Fibroblast of peridontal ligament (primary cell): ENCODE data around the gene HOPX.
"Not testable (repeated sequence)": the region's sequence is repeated elsewhere in the genome, so short reads cannot be mapped to it uniquely, and the experiment has no call there.

Source experiments
- DNase-seq: peaks from one replicate; pipeline ENCODE4 v3.0.0-alpha.2; 2010; ENCODE audit errors: extremely low read depth

HOPX gene

GRCh38 chr4:56655209-56655626 lies 25.9 kb downstream of the HOPX start:
- peak; percentile 28 for DNase-seq

- DNase-seq = no peak
Observed at GRCh38 chr4:56654238-56654632, 26.9 kb downstream of the HOPX start.

- no peak for DNase-seq
Observed at GRCh38 chr4:56653461-56654237, 27.4 kb downstream of the HOPX start.

DNA sequence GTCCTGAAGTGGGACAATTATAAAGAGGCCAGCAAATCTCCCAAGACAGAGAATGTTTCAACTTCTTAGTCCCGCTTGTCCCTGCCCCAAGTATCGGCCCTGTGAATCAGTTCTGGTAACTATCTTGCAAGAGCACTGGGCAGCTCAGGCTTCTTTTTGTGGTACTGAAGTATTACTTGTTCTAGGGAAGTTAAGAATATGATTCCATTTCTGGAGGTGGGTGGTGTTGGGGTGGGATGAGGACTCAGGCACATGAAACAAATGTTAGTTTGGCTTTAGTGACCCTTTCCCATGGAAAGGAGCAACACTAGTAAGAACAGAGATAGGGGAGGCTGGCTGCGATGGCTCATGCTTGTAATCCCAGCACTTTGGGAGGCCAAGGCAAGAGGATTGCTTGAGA lies 28.9 kb downstream of the HOPX start:
- DNase-seq = no peak

- no peak for DNase-seq
Observed at GRCh38 chr4:56651056-56651350, 30.1 kb downstream of the HOPX start.

- no peak for DNase-seq
Observed at GRCh38 chr4:56650262-56651055, 30.6 kb downstream of the HOPX start.

GRCh38 chr4:56649445-56650261 lies 31.4 kb downstream of the HOPX start:
- DNase-seq = no peak

DNA sequence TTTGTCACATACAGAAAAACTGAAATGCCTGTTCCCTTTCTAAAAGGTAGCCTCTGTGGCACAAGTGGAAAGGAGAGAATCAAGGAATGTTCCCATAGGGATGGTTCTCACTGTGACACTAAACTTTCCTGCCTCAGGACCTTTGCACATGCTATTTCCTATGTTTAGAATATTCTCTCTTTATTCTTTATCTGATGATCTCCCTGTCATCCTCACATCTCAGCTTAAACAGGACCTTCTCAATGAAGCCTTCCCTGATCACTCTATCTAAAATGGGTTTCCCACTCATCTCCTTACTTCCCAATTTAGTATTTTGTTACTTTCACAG lies 32.3 kb downstream of the HOPX start:
- DNase-seq = no peak

GRCh38 chr4:56648021-56648823 lies 32.9 kb downstream of the HOPX start:
- peak; percentile 52 for DNase-seq

DNA sequence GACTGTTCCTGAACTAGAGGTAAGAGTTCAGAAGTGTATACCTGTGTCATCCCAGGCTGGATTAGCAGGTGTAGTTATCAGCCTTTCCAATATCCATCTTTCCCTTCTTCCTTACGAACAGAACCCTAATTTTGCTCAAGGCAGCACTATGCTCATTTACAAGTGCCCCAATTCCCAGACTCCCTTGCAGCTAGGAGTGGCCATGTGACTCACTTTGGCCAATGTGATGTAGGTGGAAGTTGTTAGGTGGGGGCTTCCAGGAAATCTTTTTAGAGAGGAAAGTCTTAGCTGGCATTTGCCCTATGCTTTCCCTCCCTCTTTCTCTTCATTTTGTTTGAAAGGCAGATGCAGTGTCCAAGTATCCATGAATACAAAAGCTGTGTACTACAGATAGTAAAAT lies 34.8 kb downstream of the HOPX start:
- no peak for DNase-seq

DNA sequence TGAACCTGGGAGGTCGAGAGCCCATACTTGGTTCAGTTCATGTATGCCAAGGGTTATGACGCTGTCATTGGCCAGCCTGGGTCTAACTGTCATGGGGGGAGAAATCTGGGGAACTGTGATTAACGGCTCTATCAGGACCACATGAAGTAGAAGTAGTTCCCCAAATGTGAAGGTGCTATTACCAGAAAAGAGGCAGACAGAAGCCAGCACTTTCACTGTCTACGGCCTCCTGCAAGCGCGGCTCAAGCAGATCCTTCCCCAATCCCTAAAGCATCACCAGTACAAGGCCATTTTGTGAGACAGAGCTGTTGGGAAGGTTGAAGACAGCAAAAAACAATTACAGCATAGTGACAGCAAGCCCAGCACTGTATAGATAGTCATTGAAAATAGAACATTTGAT lies 37.5 kb downstream of the HOPX start:
- no peak for DNase-seq

GRCh38 chr4:56641494-56642051 lies 39.5 kb downstream of the HOPX start:
- DNase-seq = peak; percentile 92

DNA sequence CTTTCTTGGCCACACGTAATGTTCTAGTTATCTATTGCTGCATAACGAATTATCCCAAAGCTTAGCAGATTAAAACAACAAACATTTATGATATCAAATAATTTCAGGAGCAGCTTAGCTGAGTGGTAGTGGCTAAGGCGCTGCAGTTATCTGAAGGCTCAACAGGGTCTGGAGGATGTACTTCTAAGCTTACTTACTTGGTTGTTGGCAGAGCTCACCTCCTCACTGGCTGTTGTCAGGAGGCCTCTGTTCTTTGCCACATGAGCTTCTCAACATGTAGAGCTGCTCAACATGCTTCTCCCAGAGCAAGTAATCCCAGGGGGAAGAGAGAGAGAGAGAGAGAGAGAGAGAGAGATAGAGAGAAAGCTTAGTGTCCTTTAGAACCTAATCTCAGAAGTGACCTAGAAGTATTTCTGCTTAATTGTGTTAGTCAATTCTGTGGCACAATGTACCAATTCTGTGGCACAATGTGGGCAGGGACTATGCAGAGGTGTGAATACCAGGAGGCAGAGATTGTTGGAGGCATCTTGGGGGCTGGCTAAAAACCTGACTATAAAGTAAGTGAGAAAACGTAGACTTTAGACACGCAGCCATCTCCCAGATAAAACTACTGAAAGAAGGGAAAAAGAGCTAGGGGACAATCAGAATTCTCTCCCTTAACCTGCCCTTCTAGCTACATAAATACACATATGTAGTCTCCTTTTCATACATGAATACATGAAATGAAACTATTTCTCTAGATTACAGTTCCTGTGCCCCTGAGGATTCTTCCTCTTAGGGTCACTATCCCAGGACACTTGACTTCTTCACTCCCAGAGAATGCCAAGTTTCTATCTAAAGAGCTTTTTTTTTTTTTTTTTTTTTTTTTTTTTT lies 40.2 kb downstream of the HOPX start:
- no peak for DNase-seq

GRCh38 chr4:56637791-56638190 lies 43.3 kb downstream of the HOPX start:
- DNase-seq = no peak

DNA sequence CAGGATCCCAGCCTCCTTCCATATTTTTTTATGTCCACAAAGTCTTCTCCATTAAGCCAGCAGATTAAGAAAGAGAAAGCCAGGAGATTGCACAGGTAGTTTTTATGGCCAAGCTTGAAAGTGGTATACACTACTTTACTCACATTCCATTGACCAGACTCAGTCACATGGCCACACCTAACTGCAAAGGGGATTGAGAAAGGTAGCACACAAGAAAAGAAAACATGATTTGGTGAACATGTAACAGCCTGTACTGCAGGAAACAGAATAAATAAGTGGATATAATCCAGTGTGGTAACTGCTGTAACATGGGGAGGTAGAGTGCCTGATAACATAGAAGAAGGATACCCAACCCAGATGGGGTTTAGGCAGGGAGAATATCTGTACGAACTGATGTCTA lies 43.9 kb downstream of the HOPX start:
- no peak for DNase-seq

- DNase-seq = not testable (repeated sequence)
Observed at GRCh38 chr4:56634954-56635353, 46.1 kb downstream of the HOPX start.

GRCh38 chr4:56633486-56633885 lies 47.6 kb downstream of the HOPX start:
- no peak for DNase-seq

GRCh38 chr4:56630876-56631666 lies 50.0 kb downstream of the HOPX start:
- DNase-seq = peak; percentile 86

DNA sequence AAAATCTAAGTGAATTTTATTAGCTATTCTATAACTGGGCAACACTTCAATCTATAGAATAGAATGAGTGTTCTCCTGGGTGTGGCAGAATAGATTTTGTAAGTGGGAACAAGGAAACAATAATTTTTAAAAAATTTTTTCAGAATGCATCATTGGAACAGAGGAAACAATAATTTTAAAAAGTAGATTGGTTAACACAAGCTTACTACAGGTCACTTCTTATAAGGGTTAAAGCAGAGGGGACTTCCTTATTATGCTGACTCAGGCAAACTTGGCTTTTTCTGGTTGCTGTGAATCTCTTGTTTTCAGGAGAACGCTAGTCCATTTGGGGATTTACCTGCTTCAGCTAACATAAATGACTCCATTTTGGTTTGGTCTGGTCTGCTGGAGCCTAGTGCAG lies 52.5 kb downstream of the HOPX start:
- no peak for DNase-seq

DNA sequence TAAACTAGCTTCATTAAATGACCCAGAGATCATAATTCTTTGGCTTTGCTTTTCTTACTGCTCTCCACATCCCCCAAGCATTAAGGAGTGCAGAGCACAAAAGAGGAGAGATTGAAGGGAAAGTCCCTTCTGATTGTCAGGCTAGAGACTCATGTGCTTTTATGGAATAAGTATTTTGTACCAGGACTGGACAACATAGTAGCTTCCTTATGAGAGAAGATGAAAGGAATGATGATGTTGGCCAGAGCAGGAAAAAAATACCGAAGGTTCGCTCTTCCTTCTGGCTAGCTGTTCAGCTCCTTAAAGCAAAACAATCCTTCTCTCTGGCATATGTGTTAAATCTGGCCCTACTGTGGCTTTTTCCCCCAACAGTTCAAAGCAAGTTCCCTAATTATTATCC lies 53.1 kb downstream of the HOPX start:
- no peak for DNase-seq
